HG02885 (cell line): ENCODE results near the gene TMEM209.
"Not testable (repeated sequence)": the region's sequence is repeated elsewhere in the genome, so short reads cannot be mapped to it uniquely, and the experiment has no call there.

Source experiments
- ATAC-seq: cut with Tn5 transposase; IDR thresholded peaks from one replicate; pipeline ENCODE4 v1.9.1; 2021; ENCODE audit warnings: mild to moderate bottlenecking; ENCODE audit not compliant: unreplicated experiment, poor library complexity

The TMEM209 gene

DNA sequence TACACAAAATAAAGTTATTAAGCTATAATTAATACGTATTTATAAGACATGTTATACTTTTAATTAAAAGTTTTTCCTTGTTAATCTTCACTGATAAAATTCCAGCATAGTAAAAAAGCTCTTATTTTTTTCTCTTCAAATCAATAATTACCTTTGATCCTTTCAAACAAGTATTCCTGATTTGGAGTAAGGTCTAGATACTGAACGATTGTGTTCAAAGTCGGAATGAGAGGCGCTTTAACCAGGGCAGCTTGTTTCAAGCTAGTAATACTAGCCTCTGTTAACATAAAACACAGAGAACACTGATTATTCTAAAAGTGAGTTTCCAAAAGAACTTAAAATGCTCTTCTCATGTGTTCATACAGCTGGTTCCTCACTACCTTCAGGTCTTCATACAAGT is 27.0 kb downstream of the TMEM209 start:
- no peak for ATAC-seq

DNA sequence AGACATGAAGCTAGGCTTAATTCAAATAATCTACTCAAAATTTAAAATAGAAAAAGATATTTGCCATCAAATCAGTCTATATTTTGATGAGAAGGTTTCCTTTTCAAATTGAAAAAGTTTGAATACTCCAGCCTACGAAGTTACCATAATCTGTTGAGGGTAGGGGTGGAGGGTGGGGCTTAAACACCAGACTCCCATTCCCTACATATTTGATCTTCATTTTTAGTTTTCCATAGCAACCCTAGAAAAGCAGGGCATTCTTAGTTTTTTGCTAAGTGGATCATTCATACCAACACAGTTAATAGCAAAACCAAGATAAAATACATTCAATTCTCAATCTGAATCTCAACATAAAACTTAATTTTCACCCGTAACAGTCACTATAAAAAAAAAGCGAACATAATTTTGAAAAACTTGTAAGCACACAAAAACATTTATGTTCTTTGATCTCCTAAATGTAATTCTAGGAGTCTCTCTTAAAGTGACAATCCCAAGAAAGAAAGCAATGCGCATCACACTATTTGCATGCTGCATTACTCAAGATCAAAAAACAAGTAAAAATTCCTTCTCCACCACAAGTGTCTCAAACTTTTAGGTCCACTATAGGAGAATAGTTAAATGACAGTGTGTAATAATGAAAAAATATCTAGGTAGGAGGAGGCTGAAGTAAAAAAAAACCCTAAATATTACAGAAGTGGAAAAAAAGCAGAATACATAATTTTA is 30.8 kb downstream of the TMEM209 start:
- ATAC-seq = no peak

DNA sequence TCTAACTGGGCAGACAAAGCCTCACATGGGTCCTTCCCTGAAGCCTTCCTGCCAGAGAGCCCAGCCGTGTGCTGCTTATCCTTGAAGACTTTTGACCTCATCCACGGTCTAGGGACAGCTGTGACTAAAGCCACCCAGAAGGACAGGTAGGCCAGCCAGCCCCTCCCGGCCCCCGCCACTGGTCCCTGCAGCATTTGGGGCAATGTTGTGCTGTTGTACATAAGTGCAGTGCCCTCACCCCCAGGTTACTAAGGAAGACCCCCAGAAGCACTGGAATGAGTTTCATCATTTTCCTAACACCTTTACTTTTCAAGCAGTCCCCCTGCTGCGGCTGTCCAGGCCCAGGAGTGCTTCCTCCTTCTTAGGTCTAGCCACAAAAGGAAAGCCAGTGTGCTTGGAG is 43.0 kb downstream of the TMEM209 start:
- ATAC-seq = no peak

DNA sequence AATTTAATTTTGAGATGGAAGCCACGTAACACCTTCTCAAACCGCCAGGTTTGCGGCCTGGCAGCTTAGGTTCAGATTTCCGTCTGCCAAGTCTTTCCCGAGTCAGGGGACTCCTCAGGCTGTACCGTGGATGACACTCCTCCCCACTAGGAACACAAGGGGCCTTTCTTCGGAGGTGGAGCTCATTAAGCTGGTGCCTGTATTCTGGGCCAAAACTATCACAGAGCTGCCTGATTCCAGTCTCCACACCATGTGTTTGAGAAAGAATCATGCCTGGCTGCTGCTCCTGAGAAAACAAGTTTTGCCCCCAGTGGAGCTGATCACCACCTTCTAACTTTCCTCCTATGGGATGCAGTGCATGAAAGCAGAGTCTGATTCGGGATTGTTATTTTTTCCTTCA is 44.8 kb downstream of the TMEM209 start:
- ATAC-seq = no peak

DNA sequence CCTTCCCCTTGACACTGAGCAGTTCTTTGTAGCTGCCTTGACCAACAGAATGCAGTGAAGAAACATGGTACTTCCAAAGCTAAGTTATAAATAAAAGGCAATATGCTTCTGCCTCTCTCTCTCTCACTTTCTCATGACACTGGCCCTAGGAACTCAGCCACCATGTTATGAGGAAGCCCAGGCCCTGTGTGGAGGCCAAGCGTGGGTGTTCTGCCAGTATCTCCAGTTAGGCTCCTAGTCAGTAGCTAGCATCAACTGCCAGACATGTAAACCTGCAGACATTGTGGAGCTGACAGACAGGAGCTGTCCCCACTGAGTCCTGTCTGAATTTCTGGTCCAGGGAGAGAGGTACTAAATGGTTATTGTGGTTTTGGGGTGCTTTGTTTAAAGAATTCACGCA is 45.2 kb downstream of the TMEM209 start:
- ATAC-seq = no peak

DNA sequence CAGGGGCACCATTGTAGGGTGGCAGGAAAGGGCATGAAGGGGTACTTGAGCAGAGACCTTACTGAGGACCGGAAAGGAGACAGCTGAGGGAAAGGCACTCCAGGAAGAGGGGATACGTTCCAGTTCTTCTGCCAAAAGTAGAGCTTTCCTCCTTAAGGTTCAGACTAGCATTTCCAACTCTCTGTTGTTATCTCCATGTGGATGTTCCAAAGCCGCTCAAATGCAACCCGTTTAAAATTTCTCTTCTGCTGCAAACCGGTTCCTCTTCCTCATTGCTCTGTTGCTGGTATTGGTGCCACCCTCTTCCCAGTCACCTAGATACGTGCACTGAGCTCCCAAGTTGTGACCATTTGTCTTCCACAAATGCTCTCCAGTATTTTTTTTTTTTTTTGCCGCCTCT is 47.5 kb downstream of the TMEM209 start:
- ATAC-seq = no peak

DNA sequence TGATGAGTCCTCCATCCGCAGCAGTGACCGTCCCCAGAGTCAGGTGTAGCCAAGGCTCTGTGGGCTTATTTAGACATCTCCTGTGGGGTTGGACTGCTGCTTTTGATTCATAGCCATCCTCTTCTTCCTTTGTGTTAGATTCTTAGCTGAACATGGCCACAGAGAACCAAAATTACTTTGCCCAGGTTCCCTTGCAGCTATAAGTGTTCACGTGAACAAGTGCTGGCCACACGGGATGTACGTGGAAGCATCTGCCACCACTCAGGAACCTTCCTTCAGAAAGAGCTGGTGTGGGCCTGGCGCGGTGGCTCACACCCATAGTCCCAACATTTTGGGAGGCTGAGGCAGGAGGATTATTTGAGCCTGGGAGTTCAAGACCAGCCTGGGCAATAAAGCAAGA is 49.1 kb downstream of the TMEM209 start:
- no peak for ATAC-seq

DNA sequence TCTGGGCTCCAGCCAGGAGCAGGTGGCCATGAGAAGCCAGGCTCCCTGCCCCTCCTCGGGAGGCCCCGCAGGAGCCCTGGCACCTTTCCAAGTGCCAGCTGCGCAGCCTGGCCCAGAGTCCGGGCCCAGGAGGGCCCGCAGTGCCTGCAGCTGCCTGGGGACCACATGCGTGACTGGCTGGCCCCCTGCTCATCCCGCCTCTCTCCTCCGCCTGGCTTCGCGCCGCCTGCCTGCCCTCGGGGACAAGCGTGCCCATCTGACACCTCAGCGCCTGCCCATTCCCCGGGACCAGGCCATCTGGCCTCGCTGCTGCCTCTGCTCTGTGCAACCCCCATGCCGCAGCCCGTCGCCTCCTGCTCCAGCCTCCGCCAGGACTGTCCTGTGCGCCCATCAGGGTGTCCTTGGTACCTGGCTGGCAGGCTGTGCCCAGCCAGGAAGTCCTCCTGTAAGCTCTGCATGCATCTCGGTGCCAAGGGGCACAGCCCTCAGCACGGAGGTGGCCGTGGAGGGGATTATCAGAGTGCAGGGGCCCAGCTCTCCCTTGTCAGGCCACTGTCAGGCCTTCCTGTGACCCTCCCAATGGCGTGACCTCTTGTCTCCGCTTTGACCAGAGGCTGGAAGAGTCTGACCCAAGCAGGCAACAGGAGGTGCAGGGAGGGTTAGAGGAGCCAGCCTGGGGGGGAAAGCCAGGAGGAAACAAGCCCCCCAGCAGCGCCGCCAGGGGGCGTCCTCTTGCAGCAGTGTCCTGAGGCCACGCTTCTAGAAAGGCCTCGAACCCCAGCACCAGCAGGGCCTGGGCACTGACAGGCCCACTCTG is 50.5 kb downstream of the TMEM209 start:
- no peak for ATAC-seq

DNA sequence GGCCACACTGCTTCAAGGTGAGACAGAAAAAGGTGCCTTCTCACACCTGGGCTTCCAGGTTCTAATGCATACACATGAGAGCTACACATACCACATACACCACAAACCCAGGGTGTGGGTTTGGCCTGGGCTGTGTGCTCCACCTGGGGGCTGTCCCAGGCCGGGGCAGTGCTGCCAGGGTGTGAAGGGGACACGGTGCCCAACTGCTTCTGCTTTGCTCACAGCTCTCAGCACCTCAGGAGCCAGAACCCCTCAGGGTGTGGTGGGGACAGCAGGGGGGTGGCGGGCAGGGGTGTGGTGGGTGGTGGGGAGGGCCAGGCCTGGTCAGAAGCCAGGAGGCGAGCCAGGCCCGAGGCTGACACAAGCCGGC is 51.1 kb downstream of the TMEM209 start:
- no peak for ATAC-seq

DNA sequence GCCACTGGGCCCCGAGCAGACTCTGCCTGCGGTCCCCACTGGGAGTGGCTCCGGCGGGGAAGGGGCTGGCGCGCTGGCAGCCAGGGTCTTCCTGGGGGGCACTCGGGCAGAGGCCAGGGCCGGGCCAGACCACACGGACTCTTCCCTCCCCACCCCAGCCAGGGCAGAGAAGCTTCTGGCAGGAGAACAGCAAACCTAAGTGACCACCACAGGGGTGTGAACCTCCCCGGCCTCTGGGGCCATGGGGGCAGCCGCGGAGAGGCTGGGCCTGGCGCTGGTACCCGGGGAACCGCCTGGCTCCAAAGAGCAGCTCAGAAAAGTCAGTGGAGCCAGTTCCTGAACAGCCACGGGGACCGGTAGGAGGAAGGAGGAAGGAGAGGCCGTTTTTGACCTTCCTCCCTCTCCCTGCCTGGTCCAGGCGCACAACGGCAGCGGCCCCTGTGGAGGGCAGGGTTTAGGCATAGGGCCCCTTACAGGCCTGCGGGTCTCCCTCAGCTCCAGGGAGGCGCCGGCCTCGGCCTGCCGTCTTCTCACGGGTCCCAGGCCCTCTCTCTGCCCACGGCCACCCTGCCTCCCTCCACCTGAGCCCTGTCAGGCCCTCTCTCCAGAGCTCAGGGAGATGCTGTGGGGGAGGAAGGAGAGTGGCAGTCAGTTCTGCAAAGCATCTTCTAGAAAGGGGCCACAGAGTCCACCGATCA is 51.8 kb downstream of the TMEM209 start:
- ATAC-seq = no peak

DNA sequence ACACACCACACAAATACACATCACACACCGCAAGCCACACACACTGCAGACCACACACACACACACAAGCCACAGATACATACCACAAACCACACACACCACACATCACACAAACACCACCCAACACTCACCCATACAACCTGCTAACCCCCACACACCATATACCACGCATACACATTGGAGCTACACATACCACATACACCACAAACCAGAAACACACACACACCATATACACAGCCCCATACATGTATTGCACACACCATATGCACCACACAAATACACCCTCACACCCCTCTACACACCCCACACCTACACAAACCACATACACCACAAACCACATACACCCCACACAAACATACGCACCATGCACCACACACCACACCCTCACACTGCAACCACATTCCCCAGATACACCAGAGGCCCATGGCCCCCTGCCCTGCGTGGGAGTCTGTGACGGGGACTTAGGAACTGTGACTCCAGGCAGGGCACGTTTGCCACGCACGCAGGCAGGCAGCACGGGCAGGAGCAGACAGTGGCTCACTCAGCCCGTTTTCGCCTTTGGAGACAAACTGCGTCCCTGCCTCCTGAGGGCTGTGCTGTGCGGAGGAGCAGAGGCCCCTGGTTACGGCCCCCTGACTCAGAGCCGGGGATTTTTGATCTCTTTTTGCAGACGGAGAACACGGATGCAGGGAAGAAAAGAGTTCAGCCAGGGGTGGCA is 52.6 kb downstream of the TMEM209 start:
- ATAC-seq = no peak

DNA sequence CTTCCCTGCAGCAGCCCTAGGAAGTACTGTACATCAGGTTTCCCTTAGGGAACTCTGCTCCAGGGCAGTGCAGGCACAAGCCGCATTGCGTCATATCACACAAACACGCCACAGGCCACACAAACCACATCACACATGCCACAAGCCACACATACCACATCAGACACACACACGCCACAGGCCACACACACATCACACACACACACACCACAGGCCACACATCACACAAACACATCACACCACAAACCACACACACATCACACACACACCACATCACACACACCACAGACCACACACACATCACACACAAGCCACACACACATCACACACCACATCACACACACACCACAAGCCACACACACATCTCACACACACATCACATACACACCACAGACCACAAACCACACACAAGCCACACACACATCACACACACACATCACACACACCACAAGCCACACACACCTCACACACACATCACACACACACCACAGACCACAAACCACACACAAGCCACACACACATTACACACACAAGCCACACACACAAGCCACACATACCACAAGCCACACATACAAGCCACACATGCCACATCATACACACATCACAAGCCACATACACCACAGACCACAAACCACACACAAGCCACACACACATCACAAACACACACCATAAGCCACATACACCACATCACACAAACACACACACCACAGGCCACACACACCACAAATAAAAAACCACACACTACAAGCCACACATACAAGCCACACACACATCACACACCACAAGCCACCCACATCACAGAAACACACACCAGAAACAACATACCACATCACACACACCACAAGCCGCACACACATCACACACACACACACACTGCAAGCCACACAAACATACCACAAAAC is 53.4 kb downstream of the TMEM209 start:
- no peak for ATAC-seq

DNA sequence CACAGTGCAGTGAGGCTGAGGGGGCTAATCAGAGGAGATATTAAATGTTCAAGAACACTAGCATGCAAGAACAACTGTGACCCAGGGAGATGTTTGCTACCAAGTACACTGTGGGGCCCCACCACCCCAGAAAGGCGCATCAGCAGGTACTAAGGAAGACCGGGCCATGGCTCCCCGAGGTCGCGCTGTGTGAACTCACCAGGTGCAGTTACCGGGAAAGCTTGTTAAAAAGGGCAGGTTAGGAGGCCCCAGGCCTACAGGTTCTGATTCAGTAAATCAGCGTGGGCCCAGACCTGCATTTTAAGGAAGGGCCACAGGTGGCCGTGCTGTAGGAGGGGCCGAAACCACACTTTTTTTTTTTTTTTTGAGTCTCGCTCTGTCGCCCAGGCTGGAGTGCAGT is 54.6 kb downstream of the TMEM209 start:
- no peak for ATAC-seq

DNA sequence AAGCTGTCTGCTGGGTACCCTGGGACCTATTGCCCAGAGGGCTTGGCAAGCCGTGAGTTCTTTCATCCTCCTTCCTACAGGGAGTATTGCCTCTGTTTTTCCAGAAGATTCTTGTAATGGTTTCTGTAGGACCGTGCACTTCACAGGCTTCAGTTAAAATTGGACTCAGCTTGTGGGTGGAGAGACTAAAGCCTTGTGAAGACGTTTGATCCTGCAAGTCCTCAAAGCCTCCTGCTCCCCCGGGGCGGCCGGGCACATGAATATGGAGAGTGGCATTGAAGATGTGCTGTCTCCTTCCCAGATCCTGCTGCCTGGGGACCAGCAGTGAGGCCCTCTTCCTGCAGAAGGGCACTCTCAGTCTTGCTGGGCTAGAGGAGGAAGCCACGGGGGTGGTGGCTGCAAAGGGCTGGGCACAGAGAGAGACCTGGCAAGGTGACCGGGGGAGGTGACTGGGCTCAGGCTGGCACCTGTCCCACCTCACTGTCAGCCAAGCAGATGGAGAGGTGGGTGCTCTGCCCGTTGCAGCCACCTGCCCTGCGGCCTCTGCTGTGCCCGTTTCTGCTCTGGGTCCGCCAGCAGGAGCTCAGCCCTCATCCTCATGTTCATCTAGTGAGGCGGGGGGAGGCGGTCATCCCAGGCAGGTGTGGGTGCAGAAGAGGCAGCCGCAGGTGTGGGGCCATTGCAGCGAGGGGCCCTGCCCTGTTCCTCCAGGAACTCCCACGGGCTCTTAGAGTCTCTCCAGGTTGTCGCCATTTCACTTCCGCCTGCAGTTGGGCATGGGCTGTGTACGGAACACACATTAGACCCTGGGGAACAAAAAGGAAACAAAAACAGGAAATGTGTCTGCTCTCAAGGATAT is 55.7 kb downstream of the TMEM209 start:
- ATAC-seq = no peak

DNA sequence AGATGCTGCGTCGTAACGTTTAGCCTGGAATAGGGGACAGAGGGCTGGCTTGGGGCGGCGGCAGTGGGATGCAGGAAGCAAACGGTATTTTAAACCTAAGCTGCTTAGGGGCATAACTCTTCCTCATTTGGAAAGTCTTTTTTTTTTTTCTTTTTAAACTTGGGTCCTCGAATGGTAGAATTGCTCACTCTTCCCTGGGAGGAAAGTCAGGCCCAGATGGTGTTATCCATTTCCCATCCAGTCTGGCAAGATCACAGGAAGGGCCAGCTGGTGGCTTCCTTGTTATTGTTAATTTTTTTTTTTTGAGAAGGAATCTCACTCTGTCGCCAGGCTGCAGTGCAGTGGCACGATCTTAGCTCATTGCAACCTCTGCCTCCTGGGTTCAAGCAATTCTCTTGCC is 56.6 kb downstream of the TMEM209 start:
- no peak for ATAC-seq

DNA sequence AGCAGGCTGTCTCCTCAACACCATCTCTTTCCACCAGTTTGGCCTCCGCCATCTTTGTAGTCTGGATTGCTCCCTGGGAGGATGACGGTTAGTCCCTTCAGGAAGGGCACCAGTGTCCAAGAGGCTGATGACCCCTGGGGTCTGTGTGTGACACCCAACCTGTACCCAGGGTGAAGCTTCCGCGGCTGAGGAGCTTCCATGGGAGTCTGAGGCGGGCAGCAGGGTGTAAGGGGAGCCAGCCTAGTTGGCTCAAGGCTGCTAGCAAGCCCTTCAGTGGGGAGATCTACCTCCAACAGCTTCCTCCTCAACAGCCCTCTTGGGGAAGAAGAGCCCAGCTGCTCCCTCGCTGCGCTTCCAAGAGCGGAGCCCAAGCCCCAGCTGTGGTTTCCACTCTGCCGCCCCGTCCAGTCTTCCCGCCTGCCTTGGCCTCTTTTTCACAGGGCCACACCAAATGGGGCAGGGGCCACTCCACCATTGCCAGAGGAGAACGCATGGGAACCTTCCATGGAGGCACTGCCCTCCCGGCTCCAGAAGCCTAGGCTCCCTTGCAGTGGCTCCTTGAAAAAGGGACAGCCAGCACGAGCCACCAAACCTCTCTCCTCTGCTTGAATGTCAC is 57.4 kb downstream of the TMEM209 start:
- ATAC-seq = no peak

DNA sequence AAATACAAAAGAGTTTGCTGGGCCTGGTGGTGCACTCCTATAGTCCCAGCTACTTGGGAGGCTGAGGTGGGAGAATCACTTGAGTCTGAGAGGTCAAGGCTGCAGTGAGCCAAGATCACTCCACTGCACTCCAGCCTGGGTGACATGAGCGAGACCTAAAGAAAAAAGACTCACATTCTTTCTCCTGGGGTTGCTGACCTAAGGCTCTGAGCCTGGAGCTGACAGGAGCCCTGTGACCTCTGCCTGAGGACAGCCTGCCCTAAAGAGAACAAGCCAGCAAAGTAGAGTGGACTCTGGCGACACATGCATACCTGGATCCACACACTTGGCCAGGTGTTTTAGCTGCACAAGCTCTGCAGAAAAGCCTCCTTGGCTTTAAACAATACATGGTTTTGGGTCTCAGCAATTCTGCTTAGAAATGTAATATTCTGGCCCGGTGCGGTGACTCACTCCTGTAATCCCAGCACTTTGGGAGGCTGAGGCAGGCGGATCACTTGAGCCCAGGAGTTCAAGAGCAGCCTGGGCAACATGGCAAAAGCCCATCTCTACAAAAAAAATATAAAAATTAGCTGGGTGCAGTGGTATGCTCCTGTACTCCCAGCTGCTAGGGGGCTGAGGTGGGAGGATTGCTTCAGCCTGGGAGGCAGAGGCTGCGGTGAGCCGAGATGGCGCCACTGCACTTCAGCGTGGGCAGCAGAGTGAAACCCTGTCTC is 58.4 kb downstream of the TMEM209 start:
- ATAC-seq = no peak

DNA sequence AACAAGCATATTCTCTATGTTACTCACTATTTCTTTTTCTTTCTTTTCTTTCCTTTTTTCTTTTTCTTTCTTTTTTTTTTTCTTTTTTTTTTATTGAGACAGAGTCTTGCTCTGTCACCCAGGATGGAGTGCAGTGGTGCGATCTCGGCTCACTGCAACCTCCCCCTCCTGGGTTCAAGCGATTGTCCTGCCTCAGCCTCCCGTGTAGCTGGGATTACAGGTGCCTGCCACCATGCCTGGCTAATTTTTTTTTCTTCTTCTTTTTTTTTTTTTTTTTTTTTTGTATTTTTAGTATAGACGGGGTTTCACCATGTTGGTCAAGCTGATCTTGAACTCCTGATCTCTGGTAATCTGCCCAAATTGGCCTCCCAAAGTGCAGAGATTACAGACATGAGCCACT is 59.1 kb downstream of the TMEM209 start:
- not testable (repeated sequence) for ATAC-seq
